T-helper 22 cell (primary cell): ENCODE measurements around the gene MCCC2.
"Not testable (repeated sequence)": the region's sequence is repeated elsewhere in the genome, so short reads cannot be mapped to it uniquely, and the experiment has no call there.

Experiments
- DNase-seq: peaks from one replicate; pipeline ENCODE4 v3.0.0-alpha.2; 2020; ENCODE audit warnings: low read depth

Gene MCCC2

GRCh38 chr5:71586941-71587765 lies at the start of gene MCCC2:
Gene MCCC2, plus strand, starts transcription at chr5:71587340. Its CDS starts 86 bp downstream, at chr5:71587426.
- DNase-seq: peak; percentile 91

- DNase-seq: no peak
Measured at GRCh38 chr5:71537687-71538086, 49.5 kb upstream of the MCCC2 start.

GRCh38 chr5:71550885-71551284 lies 36.3 kb upstream of the MCCC2 start:
- not testable (repeated sequence) for DNase-seq

- not testable (repeated sequence) for DNase-seq
Measured at GRCh38 chr5:71551582-71551981, 35.6 kb upstream of the MCCC2 start.

GRCh38 chr5:71552026-71552749 lies 35.0 kb upstream of the MCCC2 start:
- not testable (repeated sequence) for DNase-seq

- DNase-seq: no peak
Measured at GRCh38 chr5:71563161-71563560, 24.0 kb upstream of the MCCC2 start.

- no peak for DNase-seq
Measured at GRCh38 chr5:71564895-71565294, 22.2 kb upstream of the MCCC2 start.

- DNase-seq: no peak
Measured at GRCh38 chr5:71569748-71570509, 17.2 kb upstream of the MCCC2 start.

- DNase-seq: not testable (repeated sequence)
Measured at GRCh38 chr5:71571811-71572210, 15.3 kb upstream of the MCCC2 start.

GRCh38 chr5:71573591-71573990 lies 13.5 kb upstream of the MCCC2 start:
- no peak for DNase-seq

GRCh38 chr5:71575588-71575987 lies 11.6 kb upstream of the MCCC2 start:
- DNase-seq: not testable (repeated sequence)

- DNase-seq: no peak
Measured at GRCh38 chr5:71576241-71576640, 10.9 kb upstream of the MCCC2 start.

GRCh38 chr5:71577839-71578238 lies 9.3 kb upstream of the MCCC2 start:
- DNase-seq: not testable (repeated sequence)

GRCh38 chr5:71582945-71583584 lies 4.1 kb upstream of the MCCC2 start:
- DNase-seq: no peak

- DNase-seq: no peak
Measured at GRCh38 chr5:71586052-71586940, 844 bp upstream of the MCCC2 start.

GRCh38 chr5:71587766-71588532 lies 809 bp downstream of the MCCC2 start:
- DNase-seq: no peak

GRCh38 chr5:71588533-71588885 lies 1.4 kb downstream of the MCCC2 start:
- no peak for DNase-seq

GRCh38 chr5:71589903-71590302 lies 2.8 kb downstream of the MCCC2 start:
- DNase-seq: no peak

GRCh38 chr5:71591100-71591499 lies 4.0 kb downstream of the MCCC2 start:
- no peak for DNase-seq

- DNase-seq: no peak
Measured at GRCh38 chr5:71596169-71596568, 9.0 kb downstream of the MCCC2 start.
